SU-DHL-6 (cell line): Measurements from ENCODE around the gene DPP4.

Experiments used
- H2AFZ ChIP-seq: fragments of 200-600 bp; sonication (generic); 2 replicates; pipeline ENCODE4 v1.6.1; 2014; ENCODE audit warnings: low read depth, mild to moderate bottlenecking, moderate library complexity, mixed read lengths, antibody characterized with exemption, low read length; ENCODE audit not compliant: severe bottlenecking
- H3F3A ChIP-seq: fragments of 200-600 bp; shearing (Covaris generic); 2 replicates; pipeline ENCODE4 v1.6.0; 2016; ENCODE audit warnings: antibody characterized with exemption, mild to moderate bottlenecking; ENCODE audit not compliant: insufficient read depth
- H3K27ac ChIP-seq: fragments of 200-600 bp; sonication (generic); 2 replicates; pipeline ENCODE4 v1.5.1; 2016; ENCODE audit warnings: low read depth, mild to moderate bottlenecking, low read length, moderate library complexity, mixed read lengths
- H3K27me3 ChIP-seq: fragments of 200-600 bp; sonication (generic), shearing (Covaris generic); 2 replicates; pipeline ENCODE4 v1.6.0; 2014; ENCODE audit warnings: mild to moderate bottlenecking, low read length
- H3K36me3 ChIP-seq: fragments of 200-600 bp; sonication (generic); 2 replicates; pipeline ENCODE4 v1.6.1; 2014; ENCODE audit warnings: mild to moderate bottlenecking, low read length, mixed read lengths
- H3K4me2 ChIP-seq: fragments of 300-600, 200-600 bp; shearing (Covaris generic), sonication (generic); 2 replicates; pipeline ENCODE4 v1.6.0; 2014; ENCODE audit warnings: low read length, low read depth, mild to moderate bottlenecking; ENCODE audit not compliant: poor library complexity, severe bottlenecking
- H3K4me3 ChIP-seq: fragments of 200-600 bp; sonication (generic); 2 replicates; pipeline ENCODE4 v1.5.1; 2014; ENCODE audit warnings: antibody characterized with exemption, low read length, mild to moderate bottlenecking, mixed read lengths; ENCODE audit not compliant: insufficient read depth, poor library complexity, severe bottlenecking
- H3K79me2 ChIP-seq: fragments of 200-600 bp; sonication (generic); 2 replicates; pipeline ENCODE4 v1.6.1; 2014; ENCODE audit warnings: mild to moderate bottlenecking, low read length, moderate library complexity; ENCODE audit not compliant: insufficient read depth
- H3K9ac ChIP-seq: fragments of 200-600 bp; sonication (generic); 2 replicates; pipeline ENCODE4 v1.7.0; 2014; ENCODE audit warnings: mild to moderate bottlenecking, low read length
- H3K9me2 ChIP-seq: fragments of 200-600 bp; sonication (generic); replicated peaks from 2 replicates; pipeline ENCODE4 v1.6.1; 2014; ENCODE audit warnings: low read length; ENCODE audit not compliant: insufficient read depth
- H3K9me3 ChIP-seq: fragments of 200-600 bp; sonication (generic); 2 replicates; pipeline ENCODE4 v1.6.1; 2014; ENCODE audit warnings: low read length, mixed read lengths; ENCODE audit not compliant: insufficient read depth
- H4K20me1 ChIP-seq: fragments of 200-600 bp; sonication (generic); 2 replicates; pipeline ENCODE4 v1.6.1; 2014; ENCODE audit warnings: low read depth, mild to moderate bottlenecking, antibody characterized with exemption, low read length, moderate library complexity, mixed read lengths
- CTCF ChIP-seq: fragments of 200-600 bp; sonication (generic); IDR thresholded peaks from one replicate; pipeline ENCODE4 v1.5.1; 2017; ENCODE audit warnings: antibody characterized with exemption, mild to moderate bottlenecking, low read length, moderate library complexity; ENCODE audit not compliant: insufficient read depth, poor library complexity, severe bottlenecking
- EZH2phosphoT487 ChIP-seq: fragments of 200-600 bp; sonication (generic), shearing (Covaris generic); conservative IDR thresholded peaks from 2 replicates; pipeline ENCODE4 v1.6.1; 2018; ENCODE audit warnings: mild to moderate bottlenecking, antibody characterized with exemption, low read length, moderate library complexity, mixed read lengths

The DPP4 gene

GRCh38 chr2:162072181-162072702, 1.8 kb downstream of the DPP4 start:
- Histone ChIP-seq H3F3A (no peaks in the 10 kb centered on the region), H3K79me2 (no peaks in the 10 kb centered on the region), H3K36me3 (no peaks in the 10 kb centered on the region), H3K4me3 (no peak overlapping the region), H3K9me2 (no peaks in the 10 kb centered on the region), H3K9ac (no peak overlapping the region), H3K27me3 (no peaks in the 10 kb centered on the region), H3K4me2 (no peak overlapping the region), H3K27ac (no peak overlapping the region), H4K20me1 (no peaks in the 10 kb centered on the region), H2AFZ (no peak overlapping the region), H3K9me3 (no peaks in the 10 kb centered on the region)
- TF ChIP-seq CTCF (no peak), EZH2phosphoT487 (no peak)

- Histone ChIP-seq H3K27ac (no peak overlapping the region), H3K4me3 (no peak overlapping the region), H3K9ac (no peak overlapping the region), H3F3A (no peaks in the 10 kb centered on the region), H3K36me3 (no peaks in the 10 kb centered on the region), H3K9me3 (no peaks in the 10 kb centered on the region), H3K79me2 (no peaks in the 10 kb centered on the region), H3K4me2 (no peak overlapping the region), H4K20me1 (no peaks in the 10 kb centered on the region), H2AFZ (no peak overlapping the region), H3K9me2 (no peaks in the 10 kb centered on the region), H3K27me3 (no peaks in the 10 kb centered on the region)
- TF ChIP-seq EZH2phosphoT487 (no peak), CTCF (no peak)
Measured at GRCh38 chr2:162071001-162071400, 3.0 kb downstream of the DPP4 start.

- H4K20me1 ChIP-seq = no peaks in the 10 kb centered on the region
- H2AFZ ChIP-seq = no peak overlapping the region
- no peaks in the 10 kb centered on the region for H3F3A ChIP-seq
- H3K9me3 ChIP-seq = no peaks in the 10 kb centered on the region
- H3K27ac ChIP-seq = no peak overlapping the region
- H3K9ac ChIP-seq = no peak overlapping the region
- H3K9me2 ChIP-seq = no peaks in the 10 kb centered on the region
- no peaks in the 10 kb centered on the region for H3K79me2 ChIP-seq
- H3K4me2 ChIP-seq = no peak overlapping the region
- no peaks in the 10 kb centered on the region for H3K36me3 ChIP-seq
- TF ChIP-seq EZH2phosphoT487 (no peak), CTCF (no peak)
- no peaks in the 10 kb centered on the region for H3K27me3 ChIP-seq
- no peak overlapping the region for H3K4me3 ChIP-seq
Measured at GRCh38 chr2:162070228-162070936, 3.6 kb downstream of the DPP4 start.
